Ishikawa (cell line): ENCODE results near the gene FRAS1.

Source experiments
- CEBPB ChIP-seq: IDR thresholded peaks from 2 replicates; pipeline ENCODE4 v1.6.1; 2012
- CREB1 ChIP-seq: IDR thresholded peaks from 2 replicates; pipeline ENCODE4 v1.6.1; 2012; ENCODE audit warnings: low read depth
- EGR1 ChIP-seq: IDR thresholded peaks from 2 replicates; pipeline ENCODE4 v1.6.1; 2012
- EP300 ChIP-seq: IDR thresholded peaks from 2 replicates; pipeline ENCODE4 v1.6.1; 2012; ENCODE audit warnings: borderline replicate concordance
- FOXM1 ChIP-seq: IDR thresholded peaks from 2 replicates; pipeline ENCODE4 v1.6.1; 2012; ENCODE audit warnings: low read depth, borderline replicate concordance
- MAX ChIP-seq: IDR thresholded peaks from 2 replicates; pipeline ENCODE4 v1.6.1; 2012
- NFIC ChIP-seq: IDR thresholded peaks from 2 replicates; pipeline ENCODE4 v1.6.1; 2012
- RAD21 ChIP-seq: IDR thresholded peaks from 2 replicates; pipeline ENCODE4 v1.6.1; 2012; ENCODE audit warnings: low read depth
- REST ChIP-seq: IDR thresholded peaks from 2 replicates; pipeline ENCODE4 v1.6.1; 2012; ENCODE audit warnings: low read depth, mild to moderate bottlenecking
- TAF1 ChIP-seq: IDR thresholded peaks from 2 replicates; pipeline ENCODE4 v1.6.1; 2012; ENCODE audit warnings: low read depth, mild to moderate bottlenecking
- TCF12 ChIP-seq: IDR thresholded peaks from 2 replicates; pipeline ENCODE4 v1.6.1; 2012; ENCODE audit warnings: low read depth
- TEAD4 ChIP-seq: IDR thresholded peaks from 2 replicates; pipeline ENCODE4 v1.6.1; 2012
- USF1 ChIP-seq: IDR thresholded peaks from 2 replicates; pipeline ENCODE4 v1.6.1; 2012
- YY1 ChIP-seq: IDR thresholded peaks from 2 replicates; pipeline ENCODE4 v1.6.1; 2012; ENCODE audit warnings: low read depth
- ZBTB7A ChIP-seq: IDR thresholded peaks from 2 replicates; pipeline ENCODE4 v1.6.1; 2012; ENCODE audit warnings: low read depth

FRAS1 gene

GRCh38 chr4:78268597-78268996 lies 211.5 kb downstream of the FRAS1 start:
- TF ChIP-seq EGR1: no peak
- no peak for TF ChIP-seq REST
- TF ChIP-seq CEBPB: no peak
- no peak for TF ChIP-seq TCF12
- TF ChIP-seq NFIC: no peak
- no peak for TF ChIP-seq FOXM1
- no peak for TF ChIP-seq TAF1
- no peak for TF ChIP-seq YY1
- TF ChIP-seq MAX: no peak
- TF ChIP-seq TEAD4: no peak
- TF ChIP-seq EP300: no peak
- no peak for TF ChIP-seq ZBTB7A
- no peak for TF ChIP-seq USF1
- TF ChIP-seq CREB1: no peak
- TF ChIP-seq RAD21: no peak

GRCh38 chr4:78286281-78286680 lies 229.2 kb downstream of the FRAS1 start:
- no peak for TF ChIP-seq ZBTB7A
- TF ChIP-seq USF1: no peak

- TF ChIP-seq MAX: no peak
- no peak for TF ChIP-seq RAD21
- TF ChIP-seq ZBTB7A: no peak
- TF ChIP-seq TAF1: no peak
- no peak for TF ChIP-seq YY1
- TF ChIP-seq TCF12: no peak
- TF ChIP-seq CREB1: no peak
- TF ChIP-seq EP300: no peak
- no peak for TF ChIP-seq EGR1
- TF ChIP-seq NFIC: no peak
- no peak for TF ChIP-seq TEAD4
- no peak for TF ChIP-seq FOXM1
- TF ChIP-seq REST: no peak
- TF ChIP-seq USF1: no peak
- no peak for TF ChIP-seq CEBPB
These were observed 231.2 kb downstream of the FRAS1 start for GRCh38 chr4:78288327-78288726.

- TF ChIP-seq RAD21 (no peak), ZBTB7A (no peak), TCF12 (no peak), TEAD4 (no peak), MAX (no peak), TAF1 (no peak), USF1 (no peak), NFIC (no peak)
These were observed 234.2 kb downstream of the FRAS1 start for GRCh38 chr4:78291277-78291676.

GRCh38 chr4:78292341-78292740 lies 235.2 kb downstream of the FRAS1 start:
- no peak for TF ChIP-seq ZBTB7A
- no peak for TF ChIP-seq TEAD4
- no peak for TF ChIP-seq FOXM1
- TF ChIP-seq CEBPB: no peak
- TF ChIP-seq TAF1: no peak
- no peak for TF ChIP-seq YY1
- no peak for TF ChIP-seq EGR1
- TF ChIP-seq MAX: no peak
- no peak for TF ChIP-seq EP300
- TF ChIP-seq TCF12: no peak
- TF ChIP-seq USF1: no peak
- TF ChIP-seq NFIC: no peak
- TF ChIP-seq CREB1: no peak
- no peak for TF ChIP-seq RAD21
- TF ChIP-seq REST: no peak
